HEK293 (cell line): ENCODE data around the gene COL6A1.

ENCODE experiments used
- CTCF ChIA-PET: fragments of 350-600 bp; formaldehyde crosslinking; extraction: SDS; loops from one replicate; lab custom pipeline; 2021; ENCODE audit warnings: antibody characterized with exemption; lab: Yijun Ruan, JAX
- POLR2A ChIA-PET: fragments of 300-600 bp; formaldehyde crosslinking; extraction: SDS; loops from one replicate; lab custom pipeline; 2020; ENCODE audit warnings: antibody characterized with exemption, inconsistent platforms; lab: Yijun Ruan, JAX
- H3K27ac ChIP-seq: fragments of 200-500 bp; sonication (Bioruptor generic); 2 replicates; pipeline ENCODE4 v1.5.1; 2014; ENCODE audit warnings: low read depth, low read length, control low read depth, inconsistent platforms; ENCODE audit errors: extremely low read depth
- H3K36me3 ChIP-seq, 2 experiments: fragments of 200-500 bp in 1 of 2; sonication (Bioruptor generic) in 1 of 2; 1 replicate in 1 of 2; 2 replicates in 1 of 2; pipeline ENCODE4 v1.5.1; 2014 to 2017; ENCODE audit warnings: inconsistent platforms in 2 of 2, low read length in 2 of 2; ENCODE audit not compliant: control insufficient read depth in 2 of 2, insufficient read depth in 1 of 2
- H3K4me1 ChIP-seq: fragments of 200-500 bp; sonication (Bioruptor generic); 2 replicates; pipeline ENCODE4 v1.5.1; 2014; ENCODE audit warnings: mild to moderate bottlenecking, low read length, inconsistent platforms; ENCODE audit not compliant: control insufficient read depth, insufficient read depth
- H3K4me3 ChIP-seq: 2 replicates; pipeline ENCODE4 v1.5.1; 2011; ENCODE audit warnings: low read depth, mild to moderate bottlenecking, control low read depth, low read length, moderate library complexity
- H3K9me3 ChIP-seq: fragments of 200-500 bp; sonication (Bioruptor generic); 2 replicates; pipeline ENCODE4 v1.5.1; 2014; ENCODE audit warnings: low read depth, low read length, inconsistent platforms; ENCODE audit not compliant: control insufficient read depth, insufficient read depth
- GLI4 ChIP-seq: fragments of 450-650 bp; formaldehyde crosslinking; IDR thresholded peaks from 2 replicates; pipeline ENCODE4 v1.5.1; 2016; ENCODE audit warnings: missing biosample characterization, missing genetic modification characterization
- GLIS1 ChIP-seq: fragments of 450-650 bp; formaldehyde crosslinking; IDR thresholded peaks from 2 replicates; pipeline ENCODE4 v1.5.1; 2016; ENCODE audit warnings: missing biosample characterization, missing genetic modification characterization
- HOXC10 ChIP-seq: sonication (generic); formaldehyde crosslinking; IDR thresholded peaks from 2 replicates; pipeline ENCODE4 v1.8.1; 2023; ENCODE audit warnings: mild to moderate bottlenecking, missing genetic modification reagents
- KLF8 ChIP-seq: fragments of 450-650 bp; formaldehyde crosslinking; IDR thresholded peaks from 2 replicates; pipeline ENCODE4 v1.5.1; 2016; ENCODE audit warnings: missing biosample characterization, missing genetic modification characterization
- MEIS1 ChIP-seq: sonication (generic); formaldehyde crosslinking; IDR thresholded peaks from 2 replicates; pipeline ENCODE4 v1.8.1; 2022; ENCODE audit warnings: missing genetic modification reagents, mild to moderate bottlenecking, borderline replicate concordance
- PRDM1 ChIP-seq: fragments of 450-650 bp; formaldehyde crosslinking; IDR thresholded peaks from 2 replicates; pipeline ENCODE4; 2016; ENCODE audit warnings: missing biosample characterization, missing genetic modification characterization
- SALL2 ChIP-seq: fragments of 450-650 bp; formaldehyde crosslinking; IDR thresholded peaks from 2 replicates; pipeline ENCODE4 v1.5.0; 2017; ENCODE audit warnings: missing biosample characterization, mild to moderate bottlenecking, missing genetic modification characterization, borderline replicate concordance
- SETDB1 ChIP-seq: IDR thresholded peaks from one replicate; pipeline ENCODE4 v1.6.1; 2017; ENCODE audit warnings: mild to moderate bottlenecking, low read length, moderate library complexity, mixed read lengths; ENCODE audit not compliant: insufficient read length
- WT1 ChIP-seq: fragments of 450-650 bp; formaldehyde crosslinking; IDR thresholded peaks from 2 replicates; pipeline ENCODE4 v1.5.1; 2016; ENCODE audit warnings: missing biosample characterization, missing genetic modification characterization
- YY1 ChIP-seq: fragments of 450-650 bp; formaldehyde crosslinking; IDR thresholded peaks from 2 replicates; pipeline ENCODE4 v1.5.1; 2018; ENCODE audit warnings: missing biosample characterization, missing genetic modification characterization
- ZBTB8A ChIP-seq: fragments of 450-650 bp; formaldehyde crosslinking; IDR thresholded peaks from 2 replicates; pipeline ENCODE4 v1.5.1; 2016; ENCODE audit warnings: missing biosample characterization, missing genetic modification characterization
- ZFHX2 ChIP-seq: fragments of 450-650 bp; formaldehyde crosslinking; conservative IDR thresholded peaks from 2 replicates; pipeline ENCODE4 v1.5.1; 2016; ENCODE audit warnings: missing biosample characterization, missing genetic modification characterization
- ZFP3 ChIP-seq: fragments of 450-650 bp; formaldehyde crosslinking; IDR thresholded peaks from 2 replicates; pipeline ENCODE4 v1.5.1; 2016; ENCODE audit warnings: low read depth, missing biosample characterization, missing genetic modification characterization
- ZFP41 ChIP-seq: fragments of 450-650 bp; formaldehyde crosslinking; IDR thresholded peaks from 2 replicates; pipeline ENCODE4 v1.5.1; 2016; ENCODE audit warnings: missing biosample characterization, missing genetic modification characterization, borderline replicate concordance
- ZNF10 ChIP-seq: fragments of 450-650 bp; formaldehyde crosslinking; IDR thresholded peaks from 2 replicates; pipeline ENCODE4 v1.5.1; 2017; ENCODE audit warnings: missing biosample characterization, missing genetic modification characterization
- ZNF138 ChIP-seq: fragments of 450-650 bp; formaldehyde crosslinking; IDR thresholded peaks from 2 replicates; pipeline ENCODE4 v1.5.1; 2016; ENCODE audit warnings: missing biosample characterization, missing genetic modification characterization, borderline replicate concordance
- ZNF155 ChIP-seq: fragments of 450-650 bp; formaldehyde crosslinking; IDR thresholded peaks from 2 replicates; pipeline ENCODE4 v1.5.1; 2016; ENCODE audit warnings: missing biosample characterization, missing genetic modification characterization
- ZNF248 ChIP-seq: fragments of 450-650 bp; formaldehyde crosslinking; IDR thresholded peaks from 2 replicates; pipeline ENCODE4 v1.5.1; 2017; ENCODE audit warnings: missing biosample characterization, missing genetic modification characterization
- ZNF394 ChIP-seq: fragments of 450-650 bp; formaldehyde crosslinking; IDR thresholded peaks from 2 replicates; pipeline ENCODE4 v1.5.1; 2016; ENCODE audit warnings: missing biosample characterization, missing genetic modification characterization, mild to moderate bottlenecking, moderate library complexity, borderline replicate concordance
- ZNF530 ChIP-seq: fragments of 450-650 bp; formaldehyde crosslinking; IDR thresholded peaks from 2 replicates; pipeline ENCODE4 v1.5.1; 2016; ENCODE audit warnings: low read depth, missing biosample characterization, missing genetic modification characterization
- ZNF624 ChIP-seq: fragments of 450-650 bp; formaldehyde crosslinking; IDR thresholded peaks from 2 replicates; pipeline ENCODE4 v1.5.1; 2017; ENCODE audit warnings: missing biosample characterization, missing genetic modification characterization
- ZNF629 ChIP-seq: fragments of 450-650 bp; formaldehyde crosslinking; IDR thresholded peaks from 2 replicates; pipeline ENCODE4 v1.5.1; 2017; ENCODE audit warnings: missing biosample characterization, missing genetic modification characterization
- ZNF777 ChIP-seq: fragments of 450-650 bp; formaldehyde crosslinking; IDR thresholded peaks from 2 replicates; pipeline ENCODE4 v1.5.1; 2017; ENCODE audit warnings: missing biosample characterization, missing genetic modification characterization, borderline replicate concordance
- TF ChIP-seq, protein P1 (sequence below): fragments of 450-650 bp; formaldehyde crosslinking; IDR thresholded peaks from 2 replicates; pipeline ENCODE4 v1.5.1; 2016; ENCODE audit warnings: missing biosample characterization, missing genetic modification characterization, low read depth
- TF ChIP-seq, protein P2 (sequence below): fragments of 450-650 bp; formaldehyde crosslinking; IDR thresholded peaks from 2 replicates; pipeline ENCODE4 v1.5.0; 2017; ENCODE audit warnings: missing biosample characterization, missing genetic modification characterization, borderline replicate concordance

COL6A1 gene

DNA sequence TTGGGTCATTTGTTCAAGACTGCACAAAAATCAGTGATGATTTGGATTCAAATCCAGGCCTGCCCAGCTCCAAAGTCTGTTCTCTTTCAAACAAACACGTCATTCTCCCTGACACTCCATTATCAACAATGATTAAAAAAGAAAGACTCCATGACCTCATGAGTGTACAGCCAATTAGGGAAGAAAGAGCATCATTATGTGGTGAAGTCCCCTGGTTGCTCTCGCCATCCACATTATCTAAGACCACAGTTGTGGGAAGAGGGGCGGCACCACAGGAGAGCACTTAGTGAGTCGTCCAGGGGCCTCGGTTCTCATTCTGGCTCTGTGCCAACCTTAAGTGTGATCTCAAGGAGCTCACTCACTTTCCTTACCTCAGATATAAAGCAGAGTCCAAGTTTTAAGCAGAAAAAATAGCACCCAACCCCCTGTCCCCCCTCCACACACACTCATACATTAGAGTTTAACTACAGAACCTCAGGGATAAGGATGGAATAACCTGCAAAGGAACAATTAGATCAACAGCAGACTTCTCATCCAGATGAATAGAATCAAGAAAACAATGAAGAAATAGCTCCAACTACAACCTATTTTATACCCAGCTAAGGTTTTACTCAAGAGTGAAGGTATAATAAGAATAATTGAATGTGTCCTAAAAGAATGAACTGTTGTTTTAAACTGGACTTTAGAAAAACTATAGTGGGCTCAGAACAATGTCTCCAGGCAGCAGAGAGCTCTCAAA, 47.8 kb downstream of the COL6A1 start (continued):
- TF ChIP-seq GLI4 (tag by site-specific recombination) = no peak

DNA sequence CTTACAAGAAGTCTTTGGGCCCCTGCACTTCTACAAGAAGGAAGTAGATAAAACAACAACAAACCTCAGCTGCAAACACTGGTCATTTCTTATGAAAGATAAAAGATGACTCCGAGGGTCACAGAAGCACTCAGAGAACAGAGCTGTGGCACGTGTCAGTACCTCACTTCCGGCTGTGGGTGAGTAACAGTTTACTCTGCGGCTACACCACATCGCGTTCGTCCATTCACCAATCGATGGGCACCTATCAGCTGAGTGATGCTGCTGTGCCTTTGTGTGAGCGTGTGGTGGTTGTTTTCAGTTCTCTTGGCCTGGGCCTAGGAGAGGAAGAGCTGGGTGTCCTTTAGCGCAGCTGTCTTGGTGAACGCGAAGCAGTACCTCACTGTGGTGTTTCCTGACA, 49.9 kb downstream of the COL6A1 start:
- H3K4me1 ChIP-seq = no peaks in the 10 kb centered on the region
- H3K9me3 ChIP-seq = no peaks in the 10 kb centered on the region
- no peaks in the 10 kb centered on the region for H3K36me3 ChIP-seq
- POLR2A ChIA-PET = no interaction called here
- H3K27ac ChIP-seq = no peak overlapping the region
- CTCF ChIA-PET = no interaction called here
- TF ChIP-seq ZNF155 (tag by site-specific recombination) = no peak
- TF ChIP-seq ZNF10 = no peak
- TF ChIP-seq SALL2 (tag by site-specific recombination) = no peak
- no peak for TF ChIP-seq ZNF777 (tag by site-specific recombination)
- no peak for TF ChIP-seq PRDM1 (tag by site-specific recombination)
- no peak overlapping the region for H3K4me3 ChIP-seq

DNA sequence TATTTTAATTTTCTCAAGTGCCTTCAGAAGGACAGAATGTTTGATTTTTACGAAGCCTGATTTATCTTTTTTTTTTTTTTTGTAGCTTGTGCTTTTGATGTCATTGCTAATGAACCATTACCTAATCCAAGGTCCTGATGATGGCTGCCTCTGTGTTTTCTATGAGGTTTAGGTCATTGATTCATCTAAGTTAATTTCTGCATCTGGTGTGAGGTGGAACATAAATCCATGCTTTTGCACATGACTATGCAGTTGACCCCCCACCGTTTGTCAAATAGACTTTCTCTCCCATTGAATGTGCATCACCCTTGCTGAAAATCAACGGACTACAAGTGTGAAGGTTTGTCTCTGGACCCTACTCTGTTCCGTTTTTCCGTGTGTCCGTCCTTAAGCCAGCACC, 50.5 kb downstream of the COL6A1 start:
- Histone ChIP-seq H3K4me3 (no peak overlapping the region), H3K27ac (no peak overlapping the region), H3K36me3 (no peaks in the 10 kb centered on the region), H3K4me1 (no peaks in the 10 kb centered on the region), H3K9me3 (no peaks in the 10 kb centered on the region)
- TF ChIP-seq ZNF530 (tag by site-specific recombination) (no peak), ZNF629 (tag by site-specific recombination) (0 out of 2 replicates have a peak, but pooled peaks have one; percentile 34)
- TF ChIP-seq, protein P1, sequence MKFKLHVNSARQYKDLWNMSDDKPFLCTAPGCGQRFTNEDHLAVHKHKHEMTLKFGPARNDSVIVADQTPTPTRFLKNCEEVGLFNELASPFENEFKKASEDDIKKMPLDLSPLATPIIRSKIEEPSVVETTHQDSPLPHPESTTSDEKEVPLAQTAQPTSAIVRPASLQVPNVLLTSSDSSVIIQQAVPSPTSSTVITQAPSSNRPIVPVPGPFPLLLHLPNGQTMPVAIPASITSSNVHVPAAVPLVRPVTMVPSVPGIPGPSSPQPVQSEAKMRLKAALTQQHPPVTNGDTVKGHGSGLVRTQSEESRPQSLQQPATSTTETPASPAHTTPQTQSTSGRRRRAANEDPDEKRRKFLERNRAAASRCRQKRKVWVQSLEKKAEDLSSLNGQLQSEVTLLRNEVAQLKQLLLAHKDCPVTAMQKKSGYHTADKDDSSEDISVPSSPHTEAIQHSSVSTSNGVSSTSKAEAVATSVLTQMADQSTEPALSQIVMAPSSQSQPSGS = 0 out of 2 replicates have a peak, but pooled peaks have one; percentile 26
- ChIA-PET CTCF (no interaction called here), POLR2A (no interaction called here)

DNA sequence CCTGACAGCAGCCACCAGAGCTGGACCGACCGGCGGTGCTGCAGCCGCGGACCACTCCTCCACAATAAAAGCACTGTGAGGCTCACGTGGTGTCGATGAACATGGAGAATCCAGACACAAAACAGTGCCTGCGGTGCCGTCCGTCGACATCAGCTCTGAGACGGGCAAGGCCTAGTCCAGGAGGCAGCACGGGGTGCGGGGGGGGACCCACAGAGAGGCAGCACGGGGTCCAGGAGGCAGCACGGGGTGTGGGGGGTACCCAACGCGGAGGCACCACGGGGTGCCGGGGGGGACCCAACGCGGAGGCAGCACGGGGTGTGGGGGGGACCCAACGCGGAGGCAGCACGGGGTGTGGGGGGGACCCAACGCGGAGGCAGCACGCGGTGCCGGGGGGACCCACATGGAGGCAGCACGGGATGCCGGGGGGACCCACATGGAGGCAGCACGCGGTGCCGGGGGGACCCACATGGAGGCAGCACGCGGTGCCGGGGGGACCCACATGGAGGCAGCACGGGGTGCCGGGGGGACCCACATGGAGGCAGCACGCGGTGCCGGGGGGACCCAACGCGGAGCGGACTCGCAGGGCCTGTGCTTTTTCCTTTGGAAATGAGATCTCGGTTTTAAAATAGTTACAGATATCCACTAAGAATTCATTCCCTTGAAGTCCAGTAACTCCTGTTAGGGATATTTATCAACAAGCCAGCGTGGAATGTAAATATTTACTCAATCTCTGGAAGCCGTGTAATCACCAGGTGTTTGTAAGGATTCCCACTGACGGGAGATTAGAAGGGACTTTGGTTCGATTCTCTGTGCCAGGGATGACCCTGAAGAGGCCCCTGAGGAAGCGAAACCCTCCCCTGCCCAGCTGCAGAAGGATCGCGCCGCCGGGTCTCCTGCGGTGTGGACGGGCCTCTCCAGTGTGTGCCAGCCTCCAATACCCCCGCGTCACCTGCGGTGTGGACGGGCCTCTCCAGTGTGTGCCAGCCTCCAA, 52.1 kb downstream of the COL6A1 start:
- Histone ChIP-seq H3K9me3 (no peaks in the 10 kb centered on the region), H3K36me3 (no peaks in the 10 kb centered on the region), H3K27ac (no peak overlapping the region), H3K4me1 (no peaks in the 10 kb centered on the region), H3K4me3 (no peak overlapping the region)
- ChIA-PET POLR2A (no interaction called here), CTCF (no interaction called here)
- TF ChIP-seq WT1 (tag by site-specific recombination) (no peak), ZNF138 (no peak), MEIS1 (CRISPR knock-in tag) (no peak), ZBTB8A (no peak), ZNF394 (tag by site-specific recombination) (no peak), ZFP3 (tag by site-specific recombination) (no peak), ZFP41 (tag by site-specific recombination) (no peak), KLF8 (tag by site-specific recombination) (no peak), ZFHX2 (tag by site-specific recombination) (no peak), ZNF248 (tag by site-specific recombination) (no peak), SETDB1 (no peak), HOXC10 (CRISPR knock-in tag) (no peak), GLIS1 (no peak), YY1 (tag by site-specific recombination) (no peak), ZNF624 (no peak)
- TF ChIP-seq, protein P2, sequence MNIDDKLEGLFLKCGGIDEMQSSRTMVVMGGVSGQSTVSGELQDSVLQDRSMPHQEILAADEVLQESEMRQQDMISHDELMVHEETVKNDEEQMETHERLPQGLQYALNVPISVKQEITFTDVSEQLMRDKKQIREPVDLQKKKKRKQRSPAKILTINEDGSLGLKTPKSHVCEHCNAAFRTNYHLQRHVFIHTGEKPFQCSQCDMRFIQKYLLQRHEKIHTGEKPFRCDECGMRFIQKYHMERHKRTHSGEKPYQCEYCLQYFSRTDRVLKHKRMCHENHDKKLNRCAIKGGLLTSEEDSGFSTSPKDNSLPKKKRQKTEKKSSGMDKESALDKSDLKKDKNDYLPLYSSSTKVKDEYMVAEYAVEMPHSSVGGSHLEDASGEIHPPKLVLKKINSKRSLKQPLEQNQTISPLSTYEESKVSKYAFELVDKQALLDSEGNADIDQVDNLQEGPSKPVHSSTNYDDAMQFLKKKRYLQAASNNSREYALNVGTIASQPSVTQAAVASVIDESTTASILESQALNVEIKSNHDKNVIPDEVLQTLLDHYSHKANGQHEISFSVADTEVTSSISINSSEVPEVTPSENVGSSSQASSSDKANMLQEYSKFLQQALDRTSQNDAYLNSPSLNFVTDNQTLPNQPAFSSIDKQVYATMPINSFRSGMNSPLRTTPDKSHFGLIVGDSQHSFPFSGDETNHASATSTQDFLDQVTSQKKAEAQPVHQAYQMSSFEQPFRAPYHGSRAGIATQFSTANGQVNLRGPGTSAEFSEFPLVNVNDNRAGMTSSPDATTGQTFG (tag by site-specific recombination) = no peak
